HEK293T (cell line): ENCODE results near the gene IFI30.

Experiments used
- ARNT ChIP-seq: fragments of 450-650 bp; IDR thresholded peaks from 2 replicates; pipeline ENCODE4 v1.6.1; 2017; ENCODE audit warnings: mild to moderate bottlenecking
- BHLHE40 ChIP-seq: fragments of 450-650 bp; IDR thresholded peaks from 2 replicates; pipeline ENCODE4 v1.6.1; 2016; ENCODE audit warnings: mild to moderate bottlenecking, moderate library complexity, borderline replicate concordance
- CTBP1 ChIP-seq: fragments of 450-650 bp; IDR thresholded peaks from 2 replicates; pipeline ENCODE4 v1.6.1; 2016; ENCODE audit warnings: borderline replicate concordance
- FOXA1 ChIP-seq: fragments of 450-650 bp; IDR thresholded peaks from 2 replicates; pipeline ENCODE4 v1.6.1; 2016; ENCODE audit warnings: mild to moderate bottlenecking
- FOXM1 ChIP-seq: fragments of 450-650 bp; IDR thresholded peaks from 2 replicates; pipeline ENCODE4 v1.6.1; 2017; ENCODE audit warnings: mild to moderate bottlenecking, borderline replicate concordance
- HDGF ChIP-seq: fragments of 450-650 bp; IDR thresholded peaks from 2 replicates; pipeline ENCODE4 v1.6.1; 2017; ENCODE audit warnings: antibody characterized with exemption, borderline replicate concordance
- L3MBTL2 ChIP-seq: fragments of 450-650 bp; conservative IDR thresholded peaks from 2 replicates; pipeline ENCODE4 v1.6.1; 2016; ENCODE audit warnings: mild to moderate bottlenecking
- LEF1 ChIP-seq: fragments of 450-650 bp; IDR thresholded peaks from 2 replicates; pipeline ENCODE4 v1.6.1; 2017; ENCODE audit warnings: mild to moderate bottlenecking, borderline replicate concordance
- NFRKB ChIP-seq: fragments of 450-650 bp; IDR thresholded peaks from 2 replicates; pipeline ENCODE4 v1.6.1; 2016; ENCODE audit warnings: mild to moderate bottlenecking, moderate library complexity
- PKNOX1 ChIP-seq: fragments of 450-650 bp; IDR thresholded peaks from 2 replicates; pipeline ENCODE4 v1.6.1; 2016
- SP1 ChIP-seq: fragments of 450-650 bp; IDR thresholded peaks from 2 replicates; pipeline ENCODE4 v1.6.1; 2017
- SUZ12 ChIP-seq: fragments of 450-650 bp; IDR thresholded peaks from 2 replicates; pipeline ENCODE4 v1.6.1; 2016; ENCODE audit warnings: mild to moderate bottlenecking
- TARDBP ChIP-seq: fragments of 450-650 bp; IDR thresholded peaks from 2 replicates; pipeline ENCODE4 v1.6.1; 2016
- ZNF384 ChIP-seq: fragments of 450-650 bp; IDR thresholded peaks from 2 replicates; pipeline ENCODE4 v1.6.1; 2016

GRCh38 chr19:18144906-18145305, 28.7 kb upstream of the IFI30 start:
- TF ChIP-seq NFRKB (no peak), HDGF (no peak), SP1 (no peak), SUZ12 (no peak), L3MBTL2 (no peak), BHLHE40 (no peak), FOXA1 (no peak), PKNOX1 (no peak), TARDBP (no peak), ZNF384 (no peak), CTBP1 (no peak), FOXM1 (no peak), LEF1 (no peak), ARNT (no peak)
